ENCODE data around the gene GAS7.

The GAS7 gene

DNA sequence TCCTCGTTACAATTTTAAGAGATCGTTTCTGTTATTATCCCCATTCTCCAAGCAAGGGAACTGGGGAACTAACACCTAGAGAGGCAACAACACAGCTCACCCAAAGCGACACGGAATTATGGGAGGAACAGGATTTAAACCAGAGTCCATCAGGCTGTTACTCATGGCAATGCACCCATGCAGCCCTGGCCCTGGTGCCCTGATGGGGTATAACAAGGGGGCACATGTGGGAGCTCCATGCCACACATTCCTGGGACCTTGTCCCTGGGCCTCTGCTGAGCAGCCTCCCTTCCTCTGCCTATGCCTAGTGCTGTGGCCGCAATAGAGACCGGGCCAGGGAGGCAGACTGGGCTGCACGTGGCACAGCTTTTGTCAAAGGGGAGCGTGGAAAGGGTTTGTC, 280.1 kb downstream of the GAS7 start:
- H3K4me3 ChIP-seq (ENCODE audit: low read depth, low read length) = no peak overlapping the region
- DNase-seq (ENCODE audit: low read depth) = no peak
- TF ChIP-seq, protein P1, sequence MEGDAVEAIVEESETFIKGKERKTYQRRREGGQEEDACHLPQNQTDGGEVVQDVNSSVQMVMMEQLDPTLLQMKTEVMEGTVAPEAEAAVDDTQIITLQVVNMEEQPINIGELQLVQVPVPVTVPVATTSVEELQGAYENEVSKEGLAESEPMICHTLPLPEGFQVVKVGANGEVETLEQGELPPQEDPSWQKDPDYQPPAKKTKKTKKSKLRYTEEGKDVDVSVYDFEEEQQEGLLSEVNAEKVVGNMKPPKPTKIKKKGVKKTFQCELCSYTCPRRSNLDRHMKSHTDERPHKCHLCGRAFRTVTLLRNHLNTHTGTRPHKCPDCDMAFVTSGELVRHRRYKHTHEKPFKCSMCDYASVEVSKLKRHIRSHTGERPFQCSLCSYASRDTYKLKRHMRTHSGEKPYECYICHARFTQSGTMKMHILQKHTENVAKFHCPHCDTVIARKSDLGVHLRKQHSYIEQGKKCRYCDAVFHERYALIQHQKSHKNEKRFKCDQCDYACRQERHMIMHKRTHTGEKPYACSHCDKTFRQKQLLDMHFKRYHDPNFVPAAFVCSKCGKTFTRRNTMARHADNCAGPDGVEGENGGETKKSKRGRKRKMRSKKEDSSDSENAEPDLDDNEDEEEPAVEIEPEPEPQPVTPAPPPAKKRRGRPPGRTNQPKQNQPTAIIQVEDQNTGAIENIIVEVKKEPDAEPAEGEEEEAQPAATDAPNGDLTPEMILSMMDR (IDR thresholded peaks at IDR 0.05; ENCODE audit: insufficient read depth, low read depth, low read length, missing control alignments) = no peak

DNA sequence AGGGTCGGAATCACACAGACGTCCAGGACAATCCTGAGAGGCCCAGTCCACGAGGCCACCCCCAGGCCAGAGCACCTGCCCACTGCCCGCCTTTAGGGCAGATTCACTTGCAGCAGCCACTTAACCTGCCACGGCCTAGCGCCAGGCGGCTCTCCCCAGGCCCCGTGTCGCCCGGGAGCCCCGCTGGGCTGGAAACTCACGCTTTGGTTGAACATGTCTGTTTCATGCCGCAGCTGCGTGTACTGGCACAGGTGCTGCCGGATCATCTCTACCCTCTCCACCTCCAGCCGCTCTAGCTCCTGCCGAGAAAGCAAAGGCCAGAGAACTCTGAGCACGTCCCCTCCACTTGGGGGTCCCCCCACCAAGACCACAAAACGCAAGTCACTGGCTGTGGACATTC, 280.6 kb downstream of the GAS7 start:
- DNase-seq (ENCODE audit: low read depth) = no peak
- TF ChIP-seq, protein P1 (IDR thresholded peaks at IDR 0.05; ENCODE audit: insufficient read depth, low read depth, low read length, missing control alignments) = no peak
- H3K4me3 ChIP-seq (ENCODE audit: low read depth, low read length) = no peak overlapping the region

DNA sequence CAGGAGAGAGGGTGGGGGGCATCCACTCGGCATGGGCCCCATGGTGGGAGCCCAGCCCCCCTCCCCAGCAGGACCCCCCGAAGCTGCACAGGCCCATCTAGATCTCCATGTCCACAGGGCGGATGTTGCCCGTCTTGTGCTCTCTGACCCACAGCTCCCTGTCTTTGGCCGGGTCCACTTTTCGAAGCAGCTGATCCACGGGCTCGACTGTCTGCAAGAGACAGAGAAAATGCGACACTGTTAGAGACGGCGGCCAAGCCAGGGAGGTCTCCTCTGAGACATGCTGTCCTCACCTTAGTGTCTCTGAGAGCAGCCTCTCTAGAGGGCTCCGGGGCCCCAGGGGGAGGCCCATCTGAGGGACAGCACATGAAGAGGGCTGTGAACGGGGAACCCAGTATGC, 281.3 kb downstream of the GAS7 start:
- TF ChIP-seq, protein P1 (IDR thresholded peaks at IDR 0.05; ENCODE audit: insufficient read depth, low read depth, low read length, missing control alignments) = no peak
- no peak for DNase-seq (ENCODE audit: low read depth)
- no peak overlapping the region for H3K4me3 ChIP-seq (ENCODE audit: low read depth, low read length)

DNA sequence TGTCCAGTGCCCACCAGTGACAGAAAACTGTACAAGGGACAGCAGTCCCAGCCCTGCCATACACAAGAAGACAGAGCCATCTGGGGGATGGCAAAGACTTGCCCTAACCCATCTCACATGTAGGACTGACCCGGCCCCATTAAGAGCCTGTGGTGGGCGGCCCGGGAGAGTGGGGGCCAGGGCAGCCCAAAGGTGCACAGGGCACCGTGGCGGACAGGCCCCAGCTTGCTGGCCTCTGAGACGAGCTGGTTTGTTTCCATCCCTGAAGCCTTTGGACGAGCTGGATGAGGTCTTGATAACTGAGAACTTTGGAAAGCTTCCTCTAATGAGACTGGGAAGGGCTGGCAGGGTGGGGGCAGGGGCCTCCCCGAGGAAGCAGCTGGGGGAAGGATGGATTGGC, 282.3 kb downstream of the GAS7 start:
- no peak for DNase-seq (ENCODE audit: low read depth)
- TF ChIP-seq, protein P1 (IDR thresholded peaks at IDR 0.05; ENCODE audit: insufficient read depth, low read depth, low read length, missing control alignments) = no peak
- no peak overlapping the region for H3K4me3 ChIP-seq (ENCODE audit: low read depth, low read length)

DNA sequence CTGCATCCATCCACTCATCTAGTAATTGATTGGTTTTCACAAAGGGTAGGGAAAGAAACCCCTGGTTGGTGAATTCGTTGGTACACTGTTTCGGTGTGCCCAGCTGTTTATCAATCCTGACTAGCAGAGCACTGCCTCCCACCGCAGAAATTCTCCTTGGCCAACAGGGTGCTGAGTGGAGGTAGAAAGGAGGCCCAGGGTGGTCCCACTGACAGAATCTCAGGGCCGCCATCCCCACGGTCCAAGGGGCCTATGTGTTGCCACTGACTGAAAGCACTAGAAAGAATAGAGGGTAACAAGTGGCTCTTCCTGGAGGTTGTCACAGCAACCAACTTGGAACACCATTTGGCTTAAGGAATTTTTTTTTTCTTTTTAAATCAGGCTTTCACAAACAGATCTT, 284.9 kb downstream of the GAS7 start:
- H3K4me3 ChIP-seq (ENCODE audit: low read depth, low read length) = no peak overlapping the region
- TF ChIP-seq, protein P1 (IDR thresholded peaks at IDR 0.05; ENCODE audit: insufficient read depth, low read depth, low read length, missing control alignments) = no peak
- no peak for DNase-seq (ENCODE audit: low read depth)

DNA sequence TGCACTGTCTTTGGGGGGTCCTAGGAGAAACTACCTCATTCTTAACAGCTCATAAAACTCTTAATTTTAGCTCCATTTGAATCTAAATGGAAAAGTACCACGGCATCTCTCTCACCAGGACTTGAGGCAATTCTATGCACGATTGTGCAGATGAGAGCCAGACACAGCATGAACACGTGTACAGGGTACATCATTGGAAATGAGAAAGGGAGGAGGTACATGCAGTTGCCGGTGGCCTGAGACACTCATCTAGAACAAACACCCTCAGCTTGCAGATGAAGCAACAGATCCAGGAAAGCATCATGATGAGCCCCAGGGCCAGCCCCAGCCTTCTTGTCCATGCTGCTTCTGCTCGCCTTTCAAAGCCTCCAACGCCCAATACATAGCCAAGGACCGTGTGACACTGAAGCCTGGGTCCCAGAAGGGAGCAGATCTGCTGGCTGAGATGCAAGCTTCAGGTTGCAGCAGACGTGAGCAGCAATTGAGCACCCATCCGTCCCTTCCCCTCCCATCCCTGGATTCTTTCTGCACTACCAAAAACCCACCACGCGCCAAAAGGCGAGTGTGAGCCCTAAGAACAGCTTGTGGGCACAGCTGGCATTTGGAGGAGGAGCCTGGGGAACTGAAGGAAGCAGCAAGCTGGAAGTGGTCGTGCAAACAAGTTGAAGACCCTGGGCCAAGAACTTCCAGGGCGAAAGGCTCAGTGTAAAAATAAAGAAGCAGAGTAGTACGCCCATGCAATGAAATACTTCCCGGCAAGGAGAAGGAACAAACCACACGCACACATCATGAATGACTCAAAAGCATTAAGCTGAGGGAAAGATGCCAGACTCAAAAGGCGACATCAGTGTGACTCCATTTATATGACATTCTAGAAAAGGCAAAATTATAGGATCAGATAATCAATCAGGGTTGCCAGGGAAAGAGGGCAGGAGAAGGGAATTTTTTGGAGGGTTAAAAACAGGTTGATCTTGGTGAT, 286.0 kb downstream of the GAS7 start:
- TF ChIP-seq, protein P1 (IDR thresholded peaks at IDR 0.05; ENCODE audit: insufficient read depth, low read depth, low read length, missing control alignments) = no peak
- H3K4me3 ChIP-seq (ENCODE audit: low read depth, low read length) = no peak overlapping the region
- no peak for DNase-seq (ENCODE audit: low read depth)

Measured in GM12865 (cell line).